NCI-H1694 treated with DMSO at 0.1 percent for 48 hours (cell line): ENCODE data around the gene C1QTNF2.

Source experiments
- DNase-seq: peaks from one replicate; lab custom pipeline; 2025; lab: John Stamatoyannopoulos, UW

The C1QTNF2 gene

DNA sequence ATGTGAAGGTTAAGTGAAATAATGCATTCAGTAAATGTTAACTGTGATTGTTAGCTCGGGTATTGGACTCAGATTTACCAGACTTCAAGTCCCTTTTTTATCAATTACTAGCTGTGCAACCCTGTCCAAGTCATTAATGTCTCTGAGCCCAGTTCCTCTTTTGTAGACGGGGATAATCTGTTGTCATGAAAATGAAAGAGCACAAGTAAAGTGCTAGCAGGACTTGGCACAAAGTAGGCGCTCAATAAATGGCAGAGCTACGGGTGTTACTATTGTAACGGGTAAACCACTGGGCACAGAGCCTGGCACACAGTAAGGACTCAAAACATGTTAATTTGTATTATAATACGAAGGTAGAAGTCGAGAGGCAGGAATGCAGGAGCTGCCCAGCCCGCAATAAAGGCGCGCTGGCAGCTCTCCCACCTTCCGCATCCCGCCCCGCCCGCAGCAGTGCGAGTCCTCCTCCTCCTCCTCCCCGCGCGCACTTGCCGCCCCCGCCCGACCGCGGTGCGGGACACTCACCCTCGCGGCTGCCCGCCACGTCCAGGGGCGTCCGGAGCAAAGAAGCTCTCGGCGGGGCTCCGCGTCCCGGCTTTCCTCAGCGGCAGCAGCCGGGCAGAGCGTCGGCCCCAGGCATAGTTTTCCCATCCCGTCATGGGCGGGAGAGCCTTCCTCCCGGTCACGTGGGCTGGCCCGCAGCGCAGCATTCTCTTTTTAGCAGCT lies at the start of gene C1QTNF2:
Gene C1QTNF2 (minus strand): TSS at position 637 of the 723 bp plus-strand sequence. CDS start 15,615 bp downstream, outside the sequence.
- DNase-seq = no peak

GRCh38 chr5:160420331-160420610 lies 49.8 kb upstream of the C1QTNF2 start:
- no peak for DNase-seq

DNA sequence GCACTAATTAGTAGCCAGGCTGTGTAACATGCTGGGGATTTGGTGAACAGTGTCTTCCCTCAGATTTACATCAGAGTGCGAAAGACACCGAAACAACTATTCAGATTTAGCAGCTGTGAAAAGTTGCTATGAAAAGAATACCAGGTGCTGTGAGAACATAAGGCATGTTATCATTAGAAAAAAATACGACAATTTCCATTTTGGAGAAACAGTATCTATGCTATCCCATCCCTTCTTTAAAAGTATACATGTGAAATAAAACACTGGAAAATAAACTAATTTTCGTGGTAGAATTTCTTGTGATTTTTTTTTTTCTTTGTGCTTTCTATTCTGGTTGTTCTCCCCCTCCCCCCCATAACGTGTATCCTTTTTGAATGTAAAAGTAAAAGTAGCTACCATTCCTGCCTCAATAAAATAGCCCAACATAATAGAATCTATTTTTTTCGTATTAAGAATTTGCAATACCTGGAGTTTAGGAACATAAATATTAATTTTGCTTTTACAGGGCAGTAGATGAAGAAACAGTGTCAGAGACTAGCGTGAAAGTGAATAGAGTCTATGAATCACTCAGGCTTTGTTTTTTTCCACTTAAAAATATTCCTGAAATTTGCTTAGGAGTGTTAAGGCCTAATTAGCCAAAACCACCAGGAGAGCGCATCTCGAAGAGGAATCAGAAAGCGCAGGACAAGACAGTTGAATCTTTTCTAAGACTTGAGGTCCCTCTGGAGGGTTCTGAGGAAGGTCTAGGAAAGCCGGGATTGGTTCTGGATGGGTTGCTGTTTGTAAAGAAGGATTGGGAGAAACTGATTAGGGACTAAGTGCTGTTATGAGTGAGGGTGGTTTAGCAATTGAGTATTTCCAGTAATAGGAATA lies 49.3 kb upstream of the C1QTNF2 start:
- no peak for DNase-seq

DNA sequence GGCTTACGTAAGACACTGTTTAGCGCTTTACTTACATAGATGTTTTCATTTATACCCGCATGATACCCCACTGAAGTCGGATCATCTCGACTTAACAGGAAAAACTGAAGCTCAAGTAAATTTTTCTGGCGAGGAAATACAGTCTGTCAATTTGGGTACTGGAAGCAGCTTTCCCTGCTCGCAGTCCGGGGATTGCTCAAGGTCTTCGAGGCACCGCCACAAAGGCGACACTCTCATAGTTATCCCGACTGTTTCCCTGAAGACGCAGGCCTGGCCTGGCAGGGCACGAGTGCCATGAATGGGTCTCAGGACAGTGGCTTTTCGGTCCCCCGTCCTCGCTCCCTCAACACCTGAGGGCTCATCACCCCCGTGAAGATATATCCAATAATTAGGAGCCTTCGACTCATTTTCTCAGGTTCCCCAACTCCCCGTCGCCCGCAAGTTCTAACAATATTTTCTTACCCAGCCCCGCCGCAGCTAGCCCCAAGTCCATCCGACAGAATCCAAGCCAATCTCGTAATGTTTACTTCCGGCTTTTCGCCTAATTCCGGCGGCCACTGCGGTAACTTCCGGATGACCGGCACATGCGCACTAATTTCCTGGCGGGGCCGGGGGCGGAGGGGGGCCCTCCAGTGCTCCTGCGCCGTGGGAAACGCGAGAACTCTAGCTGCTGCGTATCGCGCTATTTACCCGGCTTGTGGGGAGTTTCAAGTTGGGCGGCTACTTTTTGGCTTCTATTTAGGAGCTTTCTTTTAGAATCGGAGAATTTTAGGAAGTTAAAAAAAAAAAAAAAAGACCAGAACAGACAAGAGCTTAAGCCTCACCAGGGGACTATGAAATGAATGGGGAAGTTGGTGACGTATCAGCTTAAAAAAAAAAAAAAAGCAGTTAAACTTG lies 48.4 kb upstream of the C1QTNF2 start, which contains the start of gene SLU7:
Gene SLU7 (minus strand): TSS at position 521 of the 897 bp plus-strand sequence. CDS start 3,787 bp downstream, outside the sequence.
- DNase-seq = peak; percentile 76

- peak; percentile 86 for DNase-seq
Measured at GRCh38 chr5:160399402-160400353, 29.3 kb upstream of the C1QTNF2 start, which contains the start of gene FAM200C. TSS of gene FAM200C (minus strand) at chr5:160400054. CDS start at chr5:160395490, 4,564 bp downstream.

DNA sequence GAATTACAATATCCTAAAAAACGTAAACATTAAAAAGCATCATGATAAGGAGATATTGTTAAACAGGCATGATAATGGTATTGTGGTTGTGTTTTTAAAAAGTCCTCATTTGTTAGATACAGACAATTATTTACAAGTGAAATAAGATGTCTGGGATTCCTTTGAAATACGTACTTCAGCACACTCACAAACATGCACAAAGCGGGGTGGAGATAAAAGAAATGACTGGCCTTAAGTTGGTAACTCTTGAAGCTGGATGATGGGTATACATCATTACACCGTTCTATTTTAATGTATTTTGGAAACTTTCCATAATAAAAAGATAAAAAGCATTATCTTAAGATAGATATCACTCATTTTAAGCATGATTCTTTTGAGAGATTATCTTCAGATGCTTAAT lies 28.4 kb upstream of the C1QTNF2 start:
- no peak for DNase-seq

- DNase-seq = no peak
Measured at GRCh38 chr5:160397492-160397891, 27.1 kb upstream of the C1QTNF2 start.

DNA sequence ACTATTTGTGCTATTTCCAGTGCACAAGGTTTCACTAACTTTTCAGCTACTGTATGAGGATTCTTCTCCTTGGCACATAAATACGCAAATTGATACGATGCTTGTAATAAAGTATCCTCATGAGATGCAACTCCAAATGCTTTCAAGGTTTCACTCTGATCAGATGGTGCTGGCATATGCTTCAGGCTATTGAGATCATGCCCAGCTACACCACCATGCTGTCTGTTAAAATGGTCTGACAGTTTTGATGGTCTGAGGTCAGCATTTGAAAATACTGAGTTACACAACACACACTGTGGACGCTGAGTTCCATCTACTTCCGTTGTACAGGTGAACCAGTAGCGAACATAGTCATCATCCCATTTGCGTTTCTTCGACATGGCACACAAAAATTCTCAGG lies 24.7 kb upstream of the C1QTNF2 start:
- DNase-seq = no peak

DNA sequence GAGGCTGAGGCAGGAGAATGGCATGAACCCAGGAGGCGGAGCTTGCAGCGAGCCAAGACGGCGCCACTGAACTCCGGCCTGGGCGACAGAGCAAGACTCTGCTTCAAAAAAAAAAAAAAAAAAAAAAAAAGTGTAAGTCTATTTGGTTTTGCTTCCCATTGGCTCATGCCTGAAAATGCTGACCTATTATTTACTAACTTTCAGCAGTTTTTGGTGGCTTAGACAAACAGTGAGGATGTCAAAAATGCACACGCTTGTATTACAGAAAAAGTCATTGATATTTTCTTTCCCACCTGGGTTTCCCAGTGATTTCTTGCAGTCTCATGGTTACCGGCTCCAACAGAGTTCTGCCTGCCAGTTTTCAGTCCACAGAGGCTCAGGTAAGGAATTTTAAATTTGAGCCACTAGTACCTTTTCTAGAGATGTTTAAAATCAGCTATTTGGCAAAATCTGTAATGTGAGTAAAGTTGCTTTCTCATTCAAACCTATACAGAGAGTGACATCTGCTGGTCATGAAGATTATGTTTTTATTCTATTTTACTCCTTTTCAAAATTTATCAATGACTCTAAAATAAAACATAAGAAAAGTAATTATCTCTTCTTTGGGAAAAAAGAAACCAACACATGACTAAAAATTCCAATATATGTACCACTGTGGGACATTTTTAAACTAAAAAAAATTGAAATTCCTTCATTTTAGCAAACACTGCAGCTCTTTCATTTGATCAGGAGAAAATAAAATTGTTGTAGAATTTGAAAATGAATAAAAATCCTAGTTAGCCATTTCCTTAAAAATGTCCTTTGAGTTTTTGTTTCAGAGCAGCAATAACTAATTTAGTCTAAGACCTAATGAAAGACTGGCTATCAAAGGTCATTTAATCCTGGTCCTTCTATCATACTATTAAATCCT lies 20.6 kb upstream of the C1QTNF2 start:
- peak; percentile 42 for DNase-seq

- DNase-seq = no peak
Measured at GRCh38 chr5:160387445-160387844, 17.0 kb upstream of the C1QTNF2 start.

DNA sequence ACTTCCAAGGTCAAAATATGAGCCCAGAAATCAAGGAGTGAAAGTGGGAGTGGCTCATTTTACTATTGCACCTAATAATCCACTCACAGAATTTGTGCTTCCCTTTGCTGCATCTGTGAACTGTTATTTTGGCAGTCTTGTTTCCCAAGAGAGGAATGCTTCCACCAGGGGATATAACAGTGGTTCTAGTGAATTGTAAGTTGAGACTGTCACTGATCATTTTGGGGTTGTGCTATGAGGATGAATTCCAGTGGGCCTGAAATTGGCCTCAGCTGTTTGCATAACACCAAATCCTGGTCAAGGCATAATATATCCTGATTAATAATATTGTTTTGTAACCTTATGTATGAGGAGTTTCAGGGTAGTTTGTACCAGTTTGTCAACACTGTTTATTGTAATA lies 15.1 kb upstream of the C1QTNF2 start:
- DNase-seq = no peak

DNA sequence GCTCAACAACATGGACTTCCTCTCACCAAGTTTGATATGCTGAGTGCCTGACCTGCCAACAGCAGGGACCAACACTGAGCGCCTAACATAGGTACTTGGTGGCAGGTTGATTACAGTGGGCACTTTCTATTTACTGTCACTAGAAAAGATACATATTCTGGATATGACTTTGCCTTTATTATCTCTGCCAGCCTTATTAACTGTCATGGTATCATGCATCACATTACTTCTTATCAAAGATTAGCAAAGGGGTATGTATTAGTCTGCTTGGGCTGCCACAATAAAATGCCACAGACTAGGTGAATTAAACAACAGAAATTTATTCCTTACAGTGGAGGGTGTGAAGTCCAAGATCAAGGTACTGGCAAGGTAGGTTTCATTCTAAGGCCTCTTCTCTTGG lies 14.3 kb upstream of the C1QTNF2 start:
- no peak for DNase-seq

DNA sequence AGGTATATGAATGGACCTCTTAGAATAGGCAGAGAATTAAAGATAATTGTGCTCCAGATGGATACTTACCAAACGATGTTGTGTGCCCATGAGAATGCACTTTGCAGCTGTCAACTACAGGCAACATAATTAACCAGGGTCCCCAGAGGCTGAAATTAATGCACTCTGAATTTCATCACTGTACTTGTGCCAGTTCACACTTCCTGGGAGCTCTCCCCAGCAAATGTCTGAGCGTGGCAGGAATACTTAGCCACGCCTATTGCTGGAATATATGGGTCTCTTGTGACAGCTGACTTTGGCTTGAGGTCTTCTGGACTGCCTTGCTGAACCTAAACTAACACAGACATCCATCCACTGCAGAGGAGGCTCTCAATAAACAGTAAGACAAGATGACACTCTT lies 11.9 kb upstream of the C1QTNF2 start:
- DNase-seq = peak; percentile 57

DNA sequence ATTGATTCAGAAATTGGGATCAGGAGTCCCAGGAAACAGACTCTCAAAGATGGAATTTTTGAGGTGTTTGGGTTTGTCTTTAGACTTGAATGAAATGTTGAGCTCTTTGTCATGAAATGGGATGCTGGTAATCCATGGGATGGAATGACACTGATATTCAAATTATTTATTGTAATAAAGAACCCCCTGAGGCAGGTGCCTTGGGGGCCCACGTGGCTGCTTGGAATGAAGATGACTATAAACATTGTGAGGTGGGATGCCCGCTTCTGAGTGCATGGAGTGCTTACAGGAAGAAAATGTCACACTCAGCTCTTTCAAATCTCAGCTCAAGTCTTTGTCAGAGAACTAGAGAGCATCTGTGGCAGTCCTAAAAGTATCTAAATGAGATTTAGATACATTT lies 9.6 kb upstream of the C1QTNF2 start:
- DNase-seq = no peak

DNA sequence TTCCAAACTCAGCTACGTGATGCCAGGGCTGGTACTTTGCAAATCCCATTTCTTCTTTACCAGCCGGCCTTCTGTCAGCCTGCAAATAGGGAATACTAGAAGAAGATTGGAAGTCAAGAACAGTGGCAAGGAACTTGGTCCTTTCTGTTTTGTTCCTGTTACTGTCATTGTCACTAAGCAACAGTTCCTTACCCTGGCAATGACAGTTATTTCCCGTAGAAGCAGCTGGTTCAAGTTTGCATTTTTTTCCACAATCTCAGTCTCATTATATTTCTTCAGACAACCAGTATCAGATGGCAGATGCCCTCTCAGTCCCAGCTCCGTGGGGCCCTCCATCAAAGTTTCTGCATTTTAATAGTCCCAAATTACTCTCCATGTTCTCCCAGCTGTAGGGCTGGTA lies 9.1 kb upstream of the C1QTNF2 start:
- no peak for DNase-seq

DNA sequence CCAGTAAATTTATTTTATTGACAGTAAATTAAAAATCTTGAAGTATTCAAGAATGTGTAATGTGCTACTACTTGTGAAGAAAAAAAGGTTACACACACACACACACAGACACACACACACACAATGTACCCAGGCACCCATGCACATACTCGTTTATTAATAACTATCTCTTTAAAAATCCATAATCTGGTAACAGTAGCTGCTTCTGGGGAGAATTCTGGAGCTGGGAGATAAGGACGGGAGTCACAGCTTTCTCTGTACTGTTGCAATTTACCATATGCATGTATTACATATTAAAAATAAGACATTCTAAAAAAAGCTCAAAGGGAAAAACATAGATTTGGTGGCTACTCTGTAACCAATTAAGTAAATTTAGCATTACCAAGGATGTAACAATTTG lies 7.9 kb upstream of the C1QTNF2 start:
- DNase-seq = no peak

DNA sequence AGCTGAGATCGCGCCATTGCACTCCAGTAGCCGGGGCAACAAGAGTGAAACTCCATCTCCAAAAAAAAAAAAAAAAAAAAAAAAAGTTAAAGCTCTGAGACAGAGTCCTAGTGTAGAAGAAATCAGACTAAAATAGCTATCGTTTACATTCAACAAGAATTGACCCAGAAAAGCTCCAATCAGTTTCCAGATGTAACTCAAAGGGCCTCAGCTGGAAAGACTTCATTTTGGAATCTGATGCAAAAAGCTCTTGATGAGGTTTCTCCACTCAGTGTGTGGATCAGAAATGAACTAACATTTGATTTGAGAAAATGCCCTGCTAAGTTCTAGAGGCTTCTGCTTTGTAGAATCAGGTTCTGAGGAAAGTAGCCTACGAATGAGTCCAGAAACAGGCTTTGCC lies 7.2 kb upstream of the C1QTNF2 start:
- DNase-seq = no peak

- no peak for DNase-seq
Measured at GRCh38 chr5:160376416-160376815, 6.0 kb upstream of the C1QTNF2 start.

DNA sequence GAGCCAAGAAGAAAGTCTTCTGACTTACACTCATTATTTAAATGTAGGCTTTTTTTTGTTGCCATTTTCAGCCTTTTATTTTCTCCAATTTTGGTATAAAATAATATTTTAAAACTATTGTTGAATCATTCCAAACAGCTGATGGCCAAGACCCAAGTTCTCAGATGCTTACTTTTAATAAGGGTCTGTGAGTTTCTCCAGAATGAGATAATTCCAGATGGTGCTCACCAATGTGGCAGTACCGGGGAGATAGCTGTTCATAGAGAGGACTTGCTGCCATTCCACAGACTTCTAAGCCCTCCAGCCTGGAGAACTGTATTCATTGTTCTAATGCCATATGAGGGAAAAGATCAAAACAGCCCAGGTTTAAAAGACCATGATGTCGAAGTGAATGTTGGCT lies 5.3 kb upstream of the C1QTNF2 start:
- no peak for DNase-seq

GRCh38 chr5:160375166-160375565 lies 4.7 kb upstream of the C1QTNF2 start:
- no peak for DNase-seq
